Measurements from ENCODE around the gene SOX8.

Gene SOX8

GRCh38 chr16:984736-985636 is 3.4 kb downstream of the SOX8 start:
- Histone ChIP-seq H3K4me1 (ENCODE audit: control insufficient read depth, insufficient read depth, low read length) (no peaks in the 10 kb centered on the region), H3K36me3 (ENCODE audit: control insufficient read depth, insufficient read depth, low read length) (peaks cover 4% of the 10 kb centered on the region), H3K27me3 (ENCODE audit: control insufficient read depth, insufficient read depth, low read length) (peaks cover 8% of the 10 kb centered on the region), H3K4me3 (ENCODE audit: low read depth, low read length) (no peak overlapping the region), H3K9ac (ENCODE audit: low read depth, low read length) (no peak overlapping the region), H3K9me3 (ENCODE audit: control insufficient read depth, insufficient read depth, low read length) (no peaks in the 10 kb centered on the region)

GRCh38 chr16:985646-986400 is 4.3 kb downstream of the SOX8 start:
- H3K36me3 ChIP-seq (ENCODE audit: control insufficient read depth, insufficient read depth, low read length) = peaks cover 4% of the 10 kb centered on the region

GRCh38 chr16:986411-986810 is 4.8 kb downstream of the SOX8 start:
- Histone ChIP-seq H3K4me3 (ENCODE audit: low read depth, low read length) (no peak overlapping the region), H3K27me3 (ENCODE audit: control insufficient read depth, insufficient read depth, low read length) (peaks cover 7% of the 10 kb centered on the region), H3K9ac (ENCODE audit: low read depth, low read length) (no peak overlapping the region), H3K9me3 (ENCODE audit: control insufficient read depth, insufficient read depth, low read length) (no peaks in the 10 kb centered on the region), H3K4me1 (ENCODE audit: control insufficient read depth, insufficient read depth, low read length) (no peaks in the 10 kb centered on the region), H3K36me3 (ENCODE audit: control insufficient read depth, insufficient read depth, low read length) (peaks cover 4% of the 10 kb centered on the region)

More at GRCh38 chr16:985646-986400, 4.3 kb downstream of the SOX8 start:
- Histone ChIP-seq H3K27me3 (ENCODE audit: control insufficient read depth, insufficient read depth, low read length) (peaks cover 7% of the 10 kb centered on the region), H3K9me3 (ENCODE audit: control insufficient read depth, insufficient read depth, low read length) (no peaks in the 10 kb centered on the region), H3K4me3 (ENCODE audit: low read depth, low read length) (no peak overlapping the region), H3K4me1 (ENCODE audit: control insufficient read depth, insufficient read depth, low read length) (no peaks in the 10 kb centered on the region), H3K9ac (ENCODE audit: low read depth, low read length) (no peak overlapping the region)

GRCh38 chr16:986925-987582 is 5.5 kb downstream of the SOX8 start:
- Histone ChIP-seq H3K27me3 (ENCODE audit: control insufficient read depth, insufficient read depth, low read length) (peaks cover 7% of the 10 kb centered on the region), H3K4me1 (ENCODE audit: control insufficient read depth, insufficient read depth, low read length) (no peaks in the 10 kb centered on the region), H3K36me3 (ENCODE audit: control insufficient read depth, insufficient read depth, low read length) (peaks cover 4% of the 10 kb centered on the region), H3K9ac (ENCODE audit: low read depth, low read length) (no peak overlapping the region), H3K4me3 (ENCODE audit: low read depth, low read length) (no peak overlapping the region), H3K9me3 (ENCODE audit: control insufficient read depth, insufficient read depth, low read length) (no peaks in the 10 kb centered on the region)

GRCh38 chr16:987906-988305 is 6.3 kb downstream of the SOX8 start:
- H3K4me3 ChIP-seq (ENCODE audit: low read depth, low read length) = no peak overlapping the region
- H3K36me3 ChIP-seq (ENCODE audit: control insufficient read depth, insufficient read depth, low read length) = peaks cover 4% of the 10 kb centered on the region
- H3K27me3 ChIP-seq (ENCODE audit: control insufficient read depth, insufficient read depth, low read length) = peaks cover under 1% of the 10 kb centered on the region
- H3K9ac ChIP-seq (ENCODE audit: low read depth, low read length) = no peak overlapping the region
- H3K9me3 ChIP-seq (ENCODE audit: control insufficient read depth, insufficient read depth, low read length) = no peaks in the 10 kb centered on the region
- no peaks in the 10 kb centered on the region for H3K4me1 ChIP-seq (ENCODE audit: control insufficient read depth, insufficient read depth, low read length)

- H3K27me3 ChIP-seq (ENCODE audit: control insufficient read depth, insufficient read depth, low read length) = no peaks in the 10 kb centered on the region
- no peak overlapping the region for H3K4me3 ChIP-seq (ENCODE audit: low read depth, low read length)
- H3K9ac ChIP-seq (ENCODE audit: low read depth, low read length) = no peak overlapping the region
- H3K36me3 ChIP-seq (ENCODE audit: control insufficient read depth, insufficient read depth, low read length) = peaks cover 4% of the 10 kb centered on the region
- no peaks in the 10 kb centered on the region for H3K4me1 ChIP-seq (ENCODE audit: control insufficient read depth, insufficient read depth, low read length)
- H3K9me3 ChIP-seq (ENCODE audit: control insufficient read depth, insufficient read depth, low read length) = no peaks in the 10 kb centered on the region
These were observed 7.1 kb downstream of the SOX8 start for GRCh38 chr16:988471-989353.

- no peak overlapping the region for H3K9ac ChIP-seq (ENCODE audit: low read depth, low read length)
- no peak overlapping the region for H3K4me3 ChIP-seq (ENCODE audit: low read depth, low read length)
- H3K36me3 ChIP-seq (ENCODE audit: control insufficient read depth, insufficient read depth, low read length) = peaks cover 4% of the 10 kb centered on the region
- no peaks in the 10 kb centered on the region for H3K27me3 ChIP-seq (ENCODE audit: control insufficient read depth, insufficient read depth, low read length)
- H3K4me1 ChIP-seq (ENCODE audit: control insufficient read depth, insufficient read depth, low read length) = no peaks in the 10 kb centered on the region
- no peaks in the 10 kb centered on the region for H3K9me3 ChIP-seq (ENCODE audit: control insufficient read depth, insufficient read depth, low read length)
These were observed 7.8 kb downstream of the SOX8 start for GRCh38 chr16:989354-989814.

- Histone ChIP-seq H3K36me3 (ENCODE audit: control insufficient read depth, insufficient read depth, low read length) (no peaks in the 10 kb centered on the region), H3K9me3 (ENCODE audit: control insufficient read depth, insufficient read depth, low read length) (no peaks in the 10 kb centered on the region), H3K9ac (ENCODE audit: low read depth, low read length) (no peak overlapping the region), H3K4me1 (ENCODE audit: control insufficient read depth, insufficient read depth, low read length) (no peaks in the 10 kb centered on the region), H3K27me3 (ENCODE audit: control insufficient read depth, insufficient read depth, low read length) (no peaks in the 10 kb centered on the region), H3K4me3 (ENCODE audit: low read depth, low read length) (no peak overlapping the region)
These were observed 9.1 kb downstream of the SOX8 start for GRCh38 chr16:990516-991291.

GRCh38 chr16:991345-991744 is 9.8 kb downstream of the SOX8 start:
- Histone ChIP-seq H3K27me3 (ENCODE audit: control insufficient read depth, insufficient read depth, low read length) (no peaks in the 10 kb centered on the region), H3K36me3 (ENCODE audit: control insufficient read depth, insufficient read depth, low read length) (no peaks in the 10 kb centered on the region)

GRCh38 chr16:991773-992172 is 10.2 kb downstream of the SOX8 start:
- Histone ChIP-seq H3K27me3 (ENCODE audit: control insufficient read depth, insufficient read depth, low read length) (no peaks in the 10 kb centered on the region), H3K36me3 (ENCODE audit: control insufficient read depth, insufficient read depth, low read length) (no peaks in the 10 kb centered on the region), H3K4me3 (ENCODE audit: low read depth, low read length) (no peak overlapping the region), H3K9ac (ENCODE audit: low read depth, low read length) (no peak overlapping the region), H3K9me3 (ENCODE audit: control insufficient read depth, insufficient read depth, low read length) (no peaks in the 10 kb centered on the region), H3K4me1 (ENCODE audit: control insufficient read depth, insufficient read depth, low read length) (no peaks in the 10 kb centered on the region)

More at GRCh38 chr16:991345-991744, 9.8 kb downstream of the SOX8 start:
- H3K9me3 ChIP-seq (ENCODE audit: control insufficient read depth, insufficient read depth, low read length) = no peaks in the 10 kb centered on the region
- no peak overlapping the region for H3K4me3 ChIP-seq (ENCODE audit: low read depth, low read length)
- H3K9ac ChIP-seq (ENCODE audit: low read depth, low read length) = no peak overlapping the region
- H3K4me1 ChIP-seq (ENCODE audit: control insufficient read depth, insufficient read depth, low read length) = no peaks in the 10 kb centered on the region

Data from iPS-15b (cell line).